GM12891 (cell line): ENCODE results near the gene COQ4.

Experiments
- POLR2A ChIP-seq: IDR thresholded peaks from 2 replicates; pipeline ENCODE4 v1.6.1; 2011; ENCODE audit warnings: low read depth, low read length, control low read depth
- POLR2AphosphoS5 ChIP-seq: IDR thresholded peaks from 2 replicates; pipeline ENCODE4 v1.6.1; 2011; ENCODE audit warnings: low read depth, low read length, control low read depth
- POU2F2 ChIP-seq: IDR thresholded peaks from 2 replicates; pipeline ENCODE4 v1.6.1; 2011; ENCODE audit warnings: low read depth, mild to moderate bottlenecking, control low read depth, low read length, moderate library complexity
- SPI1 ChIP-seq: IDR thresholded peaks from 2 replicates; pipeline ENCODE4 v1.6.1; 2011; ENCODE audit warnings: low read depth, low read length, control low read depth
- TAF1 ChIP-seq: IDR thresholded peaks from 2 replicates; pipeline ENCODE4 v1.6.1; 2011; ENCODE audit warnings: low read depth, low read length, control low read depth

- TF ChIP-seq POLR2AphosphoS5 = no peak
- no peak; the same call in none of the 2 replicates for TF ChIP-seq POLR2A
- no peak for TF ChIP-seq POU2F2
- no peak for TF ChIP-seq SPI1
- no peak for TF ChIP-seq TAF1
Measured at GRCh38 chr9:128275198-128276007, 47.2 kb upstream of the COQ4 start, which contains the start of gene GOLGA2.
